ENCODE results near the gene ZNF839.
"Not testable (repeated sequence)": the region's sequence is repeated elsewhere in the genome, so short reads cannot be mapped to it uniquely, and the experiment has no call there.

The ZNF839 gene

GRCh38 chr14:102319351-102320032 is at the start of gene ZNF839:
ZNF839 (plus strand) TSS chr14:102319746; CDS start chr14:102319766, 20 bp downstream.
- peak within 1 kb of the TSS; percentile 66 for H3K4me3 ChIP-seq (ENCODE audit: low read depth, low read length)

- no peak overlapping the region for H3K4me3 ChIP-seq (ENCODE audit: low read depth, low read length)
Observed at GRCh38 chr14:102272392-102272791, 47.2 kb upstream of the ZNF839 start.

- no peak overlapping the region for H3K4me3 ChIP-seq (ENCODE audit: low read depth, low read length)
Observed at GRCh38 chr14:102275866-102276265, 43.7 kb upstream of the ZNF839 start.

GRCh38 chr14:102277874-102278630 is 41.5 kb upstream of the ZNF839 start:
- no peak overlapping the region for H3K4me3 ChIP-seq (ENCODE audit: low read depth, low read length)

- no peak overlapping the region for H3K4me3 ChIP-seq (ENCODE audit: low read depth, low read length)
Observed at GRCh38 chr14:102278631-102278935, 41.0 kb upstream of the ZNF839 start.

- H3K4me3 ChIP-seq (ENCODE audit: low read depth, low read length): no peak overlapping the region
Observed at GRCh38 chr14:102279282-102279681, 40.3 kb upstream of the ZNF839 start.

- no peak overlapping the region for H3K4me3 ChIP-seq (ENCODE audit: low read depth, low read length)
Observed at GRCh38 chr14:102279688-102280348, 39.7 kb upstream of the ZNF839 start.

GRCh38 chr14:102280376-102280962 is 39.1 kb upstream of the ZNF839 start:
- H3K4me3 ChIP-seq (ENCODE audit: low read depth, low read length): no peak overlapping the region

GRCh38 chr14:102282751-102283465 is 36.6 kb upstream of the ZNF839 start:
- no peak overlapping the region for H3K4me3 ChIP-seq (ENCODE audit: low read depth, low read length)

GRCh38 chr14:102283631-102284129 is 35.9 kb upstream of the ZNF839 start:
- no peak overlapping the region for H3K4me3 ChIP-seq (ENCODE audit: low read depth, low read length)

GRCh38 chr14:102285106-102285505 is 34.4 kb upstream of the ZNF839 start:
- H3K4me3 ChIP-seq (ENCODE audit: low read depth, low read length): no peak overlapping the region

GRCh38 chr14:102288139-102288538 is 31.4 kb upstream of the ZNF839 start:
- no peak overlapping the region for H3K4me3 ChIP-seq (ENCODE audit: low read depth, low read length)

- no peak overlapping the region for H3K4me3 ChIP-seq (ENCODE audit: low read depth, low read length)
Observed at GRCh38 chr14:102292441-102292840, 27.1 kb upstream of the ZNF839 start.

GRCh38 chr14:102293781-102294180 is 25.8 kb upstream of the ZNF839 start:
- H3K4me3 ChIP-seq (ENCODE audit: low read depth, low read length): no peak overlapping the region

- no peak overlapping the region for H3K4me3 ChIP-seq (ENCODE audit: low read depth, low read length)
Observed at GRCh38 chr14:102295270-102295669, 24.3 kb upstream of the ZNF839 start.

- no peak overlapping the region for H3K4me3 ChIP-seq (ENCODE audit: low read depth, low read length)
Observed at GRCh38 chr14:102297436-102298170, 21.9 kb upstream of the ZNF839 start.

GRCh38 chr14:102298303-102299070 is 21.1 kb upstream of the ZNF839 start:
- not testable (repeated sequence) for H3K4me3 ChIP-seq (ENCODE audit: low read depth, low read length)

GRCh38 chr14:102303664-102304063 is 15.9 kb upstream of the ZNF839 start:
- H3K4me3 ChIP-seq (ENCODE audit: low read depth, low read length): no peak overlapping the region
